ENCODE results near the gene NKIRAS2. TPM values are rescaled to one million over a fixed set of nuclear protein-coding genes. Genes with fewer than 3 reads are reported as not detected.

NKIRAS2 gene
- total and polyA plus RNA-seq, 2 donors (not counting 1 experiment from before 2014, with no cell fraction given), result 18.8 to 37.7 TPM

GRCh38 chr17:42055027-42055426 lies 35.1 kb downstream of the NKIRAS2 start:
- no peak overlapping the region for H3K4me2 ChIP-seq (ENCODE audit: extremely low read depth, insufficient read depth, low read length)
- H3K9ac ChIP-seq (ENCODE audit: insufficient read depth, low read length), result no peak overlapping the region
- H2AFZ ChIP-seq (ENCODE audit: low read length), result no peak overlapping the region
- TF ChIP-seq CTCF (conservative IDR thresholded peaks at IDR 0.05 in 1 of 2, IDR thresholded peaks at IDR 0.05 in 1 of 2; ENCODE audit: low read depth in 1 of 2, low read length in 2 of 2) (no peak), EZH2 (IDR thresholded peaks at IDR 0.05; ENCODE audit: low read length, missing control alignments) (no peak)
- DNase-seq (ENCODE audit: low read depth in 2 of 2), result no peak
- H3K79me2 ChIP-seq (ENCODE audit: control insufficient read depth, insufficient read depth, low read length), result no peaks in the 10 kb centered on the region
- H3K9me3 ChIP-seq (ENCODE audit: control insufficient read depth, insufficient read depth, low read depth, low read length), result no peaks in the 10 kb centered on the region
- no peaks in the 10 kb centered on the region for H3K36me3 ChIP-seq (ENCODE audit: control insufficient read depth, insufficient read depth, low read length)
- H3K4me1 ChIP-seq (ENCODE audit: control insufficient read depth, extremely low read depth, insufficient read depth, low read length), result no peaks in the 10 kb centered on the region
- no peak overlapping the region for H3K27ac ChIP-seq (ENCODE audit: insufficient read depth, low read length)
- no peaks in the 10 kb centered on the region for H4K20me1 ChIP-seq (ENCODE audit: control insufficient read depth, extremely low read depth, insufficient read depth, low read length)
- peaks cover 24% of the 10 kb centered on the region for H3K27me3 ChIP-seq (ENCODE audit: control insufficient read depth, insufficient read depth, low read length)
- no peak overlapping the region for H3K4me3 ChIP-seq (replicated peaks in 1 of 4; ENCODE audit: control extremely low read depth in 1 of 4, insufficient read depth in 1 of 4, low read depth in 3 of 4, low read length in 4 of 4)

GRCh38 chr17:42055496-42055895 lies 35.6 kb downstream of the NKIRAS2 start:
- Histone ChIP-seq H3K4me1 (ENCODE audit: control insufficient read depth, extremely low read depth, insufficient read depth, low read length) (no peaks in the 10 kb centered on the region), H2AFZ (ENCODE audit: low read length) (no peak overlapping the region), H3K9ac (ENCODE audit: insufficient read depth, low read length) (no peak overlapping the region), H4K20me1 (ENCODE audit: control insufficient read depth, extremely low read depth, insufficient read depth, low read length) (no peaks in the 10 kb centered on the region), H3K9me3 (ENCODE audit: control insufficient read depth, insufficient read depth, low read depth, low read length) (no peaks in the 10 kb centered on the region), H3K4me3 (replicated peaks in 1 of 4; ENCODE audit: control extremely low read depth in 1 of 4, insufficient read depth in 1 of 4, low read depth in 3 of 4, low read length in 4 of 4) (no peak overlapping the region), H3K4me2 (ENCODE audit: extremely low read depth, insufficient read depth, low read length) (no peak overlapping the region), H3K79me2 (ENCODE audit: control insufficient read depth, insufficient read depth, low read length) (no peaks in the 10 kb centered on the region), H3K27ac (ENCODE audit: insufficient read depth, low read length) (no peak overlapping the region), H3K36me3 (ENCODE audit: control insufficient read depth, insufficient read depth, low read length) (no peaks in the 10 kb centered on the region), H3K27me3 (ENCODE audit: control insufficient read depth, insufficient read depth, low read length) (peaks cover 24% of the 10 kb centered on the region)
- DNase-seq (ENCODE audit: low read depth in 2 of 2), result no peak
- no peak for TF ChIP-seq CTCF (conservative IDR thresholded peaks at IDR 0.05 in 1 of 2, IDR thresholded peaks at IDR 0.05 in 1 of 2; ENCODE audit: low read depth in 1 of 2, low read length in 2 of 2)
- TF ChIP-seq EZH2 (IDR thresholded peaks at IDR 0.05; ENCODE audit: low read length, missing control alignments), result no peak

- no peaks in the 10 kb centered on the region for H3K36me3 ChIP-seq (ENCODE audit: control insufficient read depth, insufficient read depth, low read length)
- H3K9me3 ChIP-seq (ENCODE audit: control insufficient read depth, insufficient read depth, low read depth, low read length), result no peaks in the 10 kb centered on the region
- TF ChIP-seq CTCF (conservative IDR thresholded peaks at IDR 0.05 in 1 of 2, IDR thresholded peaks at IDR 0.05 in 1 of 2; ENCODE audit: low read depth in 1 of 2, low read length in 2 of 2), result no peak
- no peak for TF ChIP-seq EZH2 (IDR thresholded peaks at IDR 0.05; ENCODE audit: low read length, missing control alignments)
- H3K79me2 ChIP-seq (ENCODE audit: control insufficient read depth, insufficient read depth, low read length), result no peaks in the 10 kb centered on the region
- H3K4me2 ChIP-seq (ENCODE audit: extremely low read depth, insufficient read depth, low read length), result no peak overlapping the region
- no peak overlapping the region for H3K27ac ChIP-seq (ENCODE audit: insufficient read depth, low read length)
- no peaks in the 10 kb centered on the region for H4K20me1 ChIP-seq (ENCODE audit: control insufficient read depth, extremely low read depth, insufficient read depth, low read length)
- DNase-seq (ENCODE audit: low read depth in 2 of 2), result no peak
- H3K4me1 ChIP-seq (ENCODE audit: control insufficient read depth, extremely low read depth, insufficient read depth, low read length), result no peaks in the 10 kb centered on the region
- H3K27me3 ChIP-seq (ENCODE audit: control insufficient read depth, insufficient read depth, low read length), result peaks cover 20% of the 10 kb centered on the region
- H2AFZ ChIP-seq (ENCODE audit: low read length), result no peak overlapping the region
- H3K4me3 ChIP-seq (replicated peaks in 1 of 4; ENCODE audit: control extremely low read depth in 1 of 4, insufficient read depth in 1 of 4, low read depth in 3 of 4, low read length in 4 of 4), result no peak overlapping the region
- H3K9ac ChIP-seq (ENCODE audit: insufficient read depth, low read length), result no peak overlapping the region
Measured at GRCh38 chr17:42056635-42057034, 36.7 kb downstream of the NKIRAS2 start.
